Osteoblast (primary cell): ENCODE measurements around the gene TBXAS1. TPM values are rescaled to one million over a fixed set of nuclear protein-coding genes. Genes with fewer than 3 reads are reported as not detected.

Experiments
- DNase-seq: peaks from one replicate; pipeline ENCODE4 v3.0.0; 2011; ENCODE audit warnings: low spot score, mixed read lengths; ENCODE audit not compliant: insufficient read length; ENCODE audit errors: missing footprints
- H2AFZ ChIP-seq: 2 replicates; pipeline ENCODE4 v1.6.0; 2011; ENCODE audit warnings: mild to moderate bottlenecking, low read length
- H3K27ac ChIP-seq: 2 replicates; pipeline ENCODE4 v1.5.1; 2011; ENCODE audit warnings: mild to moderate bottlenecking, low read depth, low read length, moderate library complexity
- H3K27me3 ChIP-seq: 2 replicates; pipeline ENCODE4 v1.6.0; 2012; ENCODE audit warnings: mild to moderate bottlenecking, control low read depth, inconsistent platforms, low read length, moderate library complexity; ENCODE audit not compliant: insufficient read depth
- H3K36me3 ChIP-seq: 2 replicates; pipeline ENCODE4 v1.5.1; 2011; ENCODE audit warnings: mild to moderate bottlenecking, low read length, control low read depth, moderate library complexity; ENCODE audit not compliant: insufficient read depth
- H3K4me1 ChIP-seq: 2 replicates; pipeline ENCODE4 v1.5.1; 2011; ENCODE audit warnings: mild to moderate bottlenecking, low read length, control low read depth, moderate library complexity; ENCODE audit not compliant: insufficient read depth
- H3K4me2 ChIP-seq: 2 replicates; pipeline ENCODE4 v1.6.0; 2011; ENCODE audit warnings: mild to moderate bottlenecking, low read length; ENCODE audit not compliant: insufficient read depth
- H3K4me3 ChIP-seq: fragments of 200-600 bp; sonication (generic); 3 replicates; pipeline ENCODE4 v1.5.1; 2012; ENCODE audit warnings: mild to moderate bottlenecking, low read length, inconsistent platforms; ENCODE audit not compliant: insufficient read depth
- H3K79me2 ChIP-seq: 2 replicates; pipeline ENCODE4 v1.6.0; 2012; ENCODE audit warnings: mild to moderate bottlenecking, low read length, control low read depth, inconsistent platforms; ENCODE audit not compliant: insufficient read depth
- H3K9me3 ChIP-seq: 2 replicates; pipeline ENCODE4 v1.5.1; 2011; ENCODE audit warnings: low read depth, low read length, control low read depth
- H4K20me1 ChIP-seq: 2 replicates; pipeline ENCODE4 v1.6.0; 2012; ENCODE audit warnings: mild to moderate bottlenecking, low read length, control low read depth; ENCODE audit not compliant: insufficient read depth
- CTCF ChIP-seq: IDR thresholded peaks from 2 replicates; pipeline ENCODE4 v1.5.1; 2011; ENCODE audit warnings: mild to moderate bottlenecking, low read depth, low read length, moderate library complexity; ENCODE audit errors: extremely low read depth
- total RNA-seq: library from RNA; depleted of rRNA; stranded (reverse); fragments of >200 nt; gene quantifications from 2 replicates; pipeline ENCODE4 v1.2.3, GENCODE V29; 2012

TBXAS1 gene
- total RNA-seq, 1 donor, result 0.72 TPM

- no peak overlapping the region for H3K4me3 ChIP-seq
- H2AFZ ChIP-seq, result no peak overlapping the region
- H3K27me3 ChIP-seq, result no peaks in the 10 kb centered on the region
- no peak for DNase-seq
- no peaks in the 10 kb centered on the region for H4K20me1 ChIP-seq
- no peak for TF ChIP-seq CTCF
- no peaks in the 10 kb centered on the region for H3K79me2 ChIP-seq
- H3K27ac ChIP-seq, result no peak overlapping the region
- H3K4me1 ChIP-seq, result no peaks in the 10 kb centered on the region
- H3K9me3 ChIP-seq, result no peaks in the 10 kb centered on the region
- H3K36me3 ChIP-seq, result no peaks in the 10 kb centered on the region
- no peak overlapping the region for H3K4me2 ChIP-seq
These were observed 37.7 kb upstream of the TBXAS1 start for GRCh38 chr7:139791316-139791715.

GRCh38 chr7:139797607-139798006, 31.5 kb upstream of the TBXAS1 start:
- Histone ChIP-seq H3K4me2 (no peak overlapping the region), H2AFZ (peak overlapping the region; percentile 44), H3K4me3 (no peak overlapping the region), H3K27me3 (no peaks in the 10 kb centered on the region), H3K9me3 (no peaks in the 10 kb centered on the region), H3K36me3 (no peaks in the 10 kb centered on the region), H3K27ac (no peak overlapping the region), H3K4me1 (no peaks in the 10 kb centered on the region), H4K20me1 (no peaks in the 10 kb centered on the region), H3K79me2 (no peaks in the 10 kb centered on the region)
- TF ChIP-seq CTCF, result no peak
- no peak for DNase-seq

- no peak for DNase-seq
- no peaks in the 10 kb centered on the region for H4K20me1 ChIP-seq
- no peaks in the 10 kb centered on the region for H3K27me3 ChIP-seq
- no peak for TF ChIP-seq CTCF
- no peak overlapping the region for H3K27ac ChIP-seq
- no peak overlapping the region for H3K4me3 ChIP-seq
- H3K4me1 ChIP-seq, result no peaks in the 10 kb centered on the region
- no peaks in the 10 kb centered on the region for H3K9me3 ChIP-seq
- H3K36me3 ChIP-seq, result no peaks in the 10 kb centered on the region
- no peak overlapping the region for H3K4me2 ChIP-seq
- H2AFZ ChIP-seq, result no peak overlapping the region
- H3K79me2 ChIP-seq, result no peaks in the 10 kb centered on the region
These were observed 30.8 kb upstream of the TBXAS1 start for GRCh38 chr7:139798221-139798620.

GRCh38 chr7:139798892-139799291, 30.2 kb upstream of the TBXAS1 start:
- Histone ChIP-seq H3K4me3 (no peak overlapping the region), H3K27me3 (no peaks in the 10 kb centered on the region), H3K27ac (no peak overlapping the region), H3K4me2 (no peak overlapping the region), H2AFZ (no peak overlapping the region), H4K20me1 (no peaks in the 10 kb centered on the region), H3K79me2 (no peaks in the 10 kb centered on the region), H3K36me3 (no peaks in the 10 kb centered on the region), H3K9me3 (no peaks in the 10 kb centered on the region), H3K4me1 (no peaks in the 10 kb centered on the region)
- DNase-seq, result no peak
- no peak for TF ChIP-seq CTCF
